Astrocyte (in vitro differentiated cells and primary cell): ENCODE data around the gene AACS. TPM values are rescaled to one million over a fixed set of nuclear protein-coding genes. Genes with fewer than 3 reads are reported as not detected.

Source experiments
- DNase-seq: peaks from one replicate; pipeline ENCODE4 v3.0.0-alpha.2; 2010; ENCODE audit warnings: low read depth
- FAIRE-seq: peaks from 2 replicates; lab custom pipeline; 2011; peaks lifted over from hg19 to GRCh38; lab: Jason Lieb, UNC
- H2AFZ ChIP-seq: 2 replicates; pipeline ENCODE4 v1.6.0; 2012; ENCODE audit warnings: low read depth, low read length, inconsistent platforms
- H3K27ac ChIP-seq: 2 replicates; pipeline ENCODE4 v1.5.1; 2011; ENCODE audit warnings: low read depth, low read length, inconsistent platforms
- H3K27me3 ChIP-seq: 2 replicates; pipeline ENCODE4 v1.6.0; 2011; ENCODE audit warnings: low read length, inconsistent platforms; ENCODE audit not compliant: insufficient read depth
- H3K36me3 ChIP-seq: 2 replicates; pipeline ENCODE4 v1.5.1; 2011; ENCODE audit warnings: low read length, inconsistent platforms; ENCODE audit not compliant: insufficient read depth
- H3K4me1 ChIP-seq: 2 replicates; pipeline ENCODE4 v1.5.1; 2011; ENCODE audit warnings: low read length, inconsistent platforms; ENCODE audit not compliant: insufficient read depth
- H3K4me2 ChIP-seq: 2 replicates; pipeline ENCODE4 v1.6.0; 2012; ENCODE audit warnings: low read length, inconsistent platforms
- H3K4me3 ChIP-seq: 2 replicates; pipeline ENCODE4 v1.5.1; 2011; ENCODE audit warnings: low read depth, mild to moderate bottlenecking, low read length, inconsistent platforms; ENCODE audit not compliant: insufficient read depth
- H3K79me2 ChIP-seq: 2 replicates; pipeline ENCODE4 v1.6.0; 2012; ENCODE audit warnings: mild to moderate bottlenecking, low read length, inconsistent platforms; ENCODE audit not compliant: insufficient read depth
- H3K9ac ChIP-seq: 2 replicates; pipeline ENCODE4 v1.6.0; 2012; ENCODE audit warnings: mild to moderate bottlenecking, low read length, inconsistent platforms
- H3K9me3 ChIP-seq: 2 replicates; pipeline ENCODE4 v1.5.1; 2012; ENCODE audit warnings: low read depth, mild to moderate bottlenecking, low read length, inconsistent platforms; ENCODE audit not compliant: insufficient read depth
- H4K20me1 ChIP-seq: 2 replicates; pipeline ENCODE4 v1.6.0; 2012; ENCODE audit warnings: low read length, inconsistent platforms; ENCODE audit not compliant: insufficient read depth
- H3K27ac Mint-ChIP-seq: one replicate; pipeline ENCODE4 v1.8.0; 2021; ENCODE audit warnings: mild to moderate bottlenecking, mixed read lengths; ENCODE audit not compliant: unreplicated experiment
- H3K27me3 Mint-ChIP-seq: one replicate; pipeline ENCODE4 v1.8.0; 2021; ENCODE audit warnings: low read depth, mixed read lengths; ENCODE audit not compliant: unreplicated experiment
- H3K36me3 Mint-ChIP-seq: one replicate; pipeline ENCODE4 v1.8.0; 2021; ENCODE audit warnings: low read depth, mixed read lengths; ENCODE audit not compliant: unreplicated experiment
- H3K4me1 Mint-ChIP-seq: one replicate; pipeline ENCODE4 v1.8.0; 2021; ENCODE audit warnings: low read depth, mixed read lengths; ENCODE audit not compliant: unreplicated experiment
- H3K4me3 Mint-ChIP-seq: one replicate; pipeline ENCODE4 v1.8.0; 2021; ENCODE audit warnings: mild to moderate bottlenecking, moderate library complexity, mixed read lengths; ENCODE audit not compliant: unreplicated experiment
- H3K9me3 Mint-ChIP-seq: one replicate; pipeline ENCODE4 v1.8.0; 2021; ENCODE audit warnings: mild to moderate bottlenecking, mixed read lengths; ENCODE audit not compliant: unreplicated experiment
- EZH2 ChIP-seq: IDR thresholded peaks from 2 replicates; pipeline ENCODE4 v1.6.1; 2012; ENCODE audit warnings: mild to moderate bottlenecking, low read length, inconsistent platforms; ENCODE audit not compliant: insufficient read depth
- total RNA-seq: library from RNA; stranded (reverse); gene quantifications from 2 replicates; pipeline ENCODE4 v1.2.1, GENCODE V29; 2021
- TF ChIP-seq, protein P1 (sequence below): IDR thresholded peaks from 2 replicates; pipeline ENCODE4 v1.5.1; 2011; ENCODE audit warnings: low read depth, mild to moderate bottlenecking, inconsistent platforms, low read length, moderate library complexity; ENCODE audit not compliant: insufficient read depth

Gene AACS
- total RNA-seq, 1 donor from 2014 or later: 22.5 TPM

DNA sequence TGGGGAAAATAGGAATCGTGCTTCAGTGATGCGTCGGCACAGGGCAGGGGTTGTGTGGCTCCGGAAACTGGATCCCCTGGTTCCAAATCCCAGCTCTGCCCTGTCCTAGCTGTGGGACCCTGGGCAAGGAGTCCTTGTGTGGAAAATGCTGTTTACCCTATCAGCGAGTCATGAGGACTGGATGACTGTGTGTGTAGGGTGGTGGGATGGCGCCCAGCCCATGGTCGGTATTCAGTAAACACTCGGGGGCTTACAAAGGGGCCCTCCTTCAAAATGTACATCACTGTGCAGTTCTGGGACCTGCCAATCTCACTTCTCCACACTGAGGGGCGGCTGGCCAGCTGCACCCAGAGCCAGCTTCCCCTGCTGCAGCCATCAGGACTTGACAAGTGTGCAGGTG, 47.4 kb upstream of the AACS start:
- H3K9me3 ChIP-seq: no peaks in the 10 kb centered on the region
- DNase-seq: no peak
- no peaks in the 10 kb centered on the region for H4K20me1 ChIP-seq
- no peak for FAIRE-seq
- no peaks in the 10 kb centered on the region for H3K4me1 Mint-ChIP-seq
- TF ChIP-seq, protein P1, sequence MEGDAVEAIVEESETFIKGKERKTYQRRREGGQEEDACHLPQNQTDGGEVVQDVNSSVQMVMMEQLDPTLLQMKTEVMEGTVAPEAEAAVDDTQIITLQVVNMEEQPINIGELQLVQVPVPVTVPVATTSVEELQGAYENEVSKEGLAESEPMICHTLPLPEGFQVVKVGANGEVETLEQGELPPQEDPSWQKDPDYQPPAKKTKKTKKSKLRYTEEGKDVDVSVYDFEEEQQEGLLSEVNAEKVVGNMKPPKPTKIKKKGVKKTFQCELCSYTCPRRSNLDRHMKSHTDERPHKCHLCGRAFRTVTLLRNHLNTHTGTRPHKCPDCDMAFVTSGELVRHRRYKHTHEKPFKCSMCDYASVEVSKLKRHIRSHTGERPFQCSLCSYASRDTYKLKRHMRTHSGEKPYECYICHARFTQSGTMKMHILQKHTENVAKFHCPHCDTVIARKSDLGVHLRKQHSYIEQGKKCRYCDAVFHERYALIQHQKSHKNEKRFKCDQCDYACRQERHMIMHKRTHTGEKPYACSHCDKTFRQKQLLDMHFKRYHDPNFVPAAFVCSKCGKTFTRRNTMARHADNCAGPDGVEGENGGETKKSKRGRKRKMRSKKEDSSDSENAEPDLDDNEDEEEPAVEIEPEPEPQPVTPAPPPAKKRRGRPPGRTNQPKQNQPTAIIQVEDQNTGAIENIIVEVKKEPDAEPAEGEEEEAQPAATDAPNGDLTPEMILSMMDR: no peak
- no peak for TF ChIP-seq EZH2
- no peak overlapping the region for H3K4me3 ChIP-seq
- no peak overlapping the region for H3K27ac Mint-ChIP-seq
- no peaks in the 10 kb centered on the region for H3K36me3 ChIP-seq
- no peak overlapping the region for H2AFZ ChIP-seq
- H3K4me1 ChIP-seq: no peaks in the 10 kb centered on the region
- no peak overlapping the region for H3K4me2 ChIP-seq
- no peaks in the 10 kb centered on the region for H3K79me2 ChIP-seq
- no peak overlapping the region for H3K4me3 Mint-ChIP-seq
- no peaks in the 10 kb centered on the region for H3K27me3 ChIP-seq
- H3K27me3 Mint-ChIP-seq: no peaks in the 10 kb centered on the region
- H3K36me3 Mint-ChIP-seq: peaks cover 4% of the 10 kb centered on the region
- H3K9me3 Mint-ChIP-seq: peaks cover 3% of the 10 kb centered on the region
- no peak overlapping the region for H3K27ac ChIP-seq
- no peak overlapping the region for H3K9ac ChIP-seq

DNA sequence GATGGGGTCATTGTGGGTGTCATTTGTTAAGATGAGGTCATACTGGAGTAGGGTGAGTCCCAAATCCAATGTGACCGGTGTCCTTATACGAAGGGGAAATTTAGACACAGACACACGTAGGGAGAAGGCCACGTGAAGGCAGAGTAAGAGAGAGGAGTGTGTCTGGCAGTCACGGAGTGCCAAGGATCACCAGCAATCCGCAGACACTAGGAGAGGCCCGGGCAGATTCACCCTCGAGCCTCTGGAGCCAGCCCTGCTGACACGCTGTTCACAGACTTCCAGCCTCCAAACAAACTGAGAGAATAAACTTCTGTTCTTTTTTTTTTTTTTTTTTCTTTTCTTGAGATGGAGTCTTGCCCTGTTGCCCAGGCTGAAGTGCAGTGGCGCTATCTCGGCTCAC, 46.9 kb upstream of the AACS start:
- no peaks in the 10 kb centered on the region for H3K79me2 ChIP-seq
- no peaks in the 10 kb centered on the region for H3K27me3 Mint-ChIP-seq
- H3K4me2 ChIP-seq: no peak overlapping the region
- H3K9me3 Mint-ChIP-seq: peaks cover 5% of the 10 kb centered on the region
- no peaks in the 10 kb centered on the region for H3K4me1 Mint-ChIP-seq
- H3K27me3 ChIP-seq: no peaks in the 10 kb centered on the region
- no peaks in the 10 kb centered on the region for H3K9me3 ChIP-seq
- H3K4me3 Mint-ChIP-seq: no peak overlapping the region
- H3K36me3 ChIP-seq: no peaks in the 10 kb centered on the region
- H2AFZ ChIP-seq: no peak overlapping the region
- H4K20me1 ChIP-seq: no peaks in the 10 kb centered on the region
- no peak overlapping the region for H3K27ac ChIP-seq
- TF ChIP-seq, protein P1: no peak
- no peak for TF ChIP-seq EZH2
- DNase-seq: no peak
- no peaks in the 10 kb centered on the region for H3K4me1 ChIP-seq
- no peak overlapping the region for H3K9ac ChIP-seq
- H3K27ac Mint-ChIP-seq: no peak overlapping the region
- peaks cover 4% of the 10 kb centered on the region for H3K36me3 Mint-ChIP-seq
- H3K4me3 ChIP-seq: no peak overlapping the region
- FAIRE-seq: no peak

DNA sequence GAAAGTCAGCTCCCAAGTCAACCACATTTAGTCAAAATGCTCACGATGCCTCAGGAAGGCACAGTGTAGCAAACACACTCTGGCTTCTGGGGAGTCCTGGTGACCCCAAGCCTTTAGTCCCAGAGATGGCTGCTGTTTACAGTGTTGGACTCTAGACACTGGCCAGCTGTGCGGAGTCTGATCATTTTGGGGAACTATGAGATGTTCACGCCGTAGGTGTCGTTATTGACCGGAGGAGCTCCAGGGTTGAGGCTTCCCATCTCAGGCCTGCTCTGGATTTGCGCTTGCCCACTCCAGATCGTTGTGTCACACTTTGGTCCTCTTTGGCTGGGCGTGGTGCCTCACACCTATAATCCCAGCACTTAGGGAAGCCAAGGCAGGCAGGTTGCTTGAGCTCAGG, 44.1 kb upstream of the AACS start:
- no peak overlapping the region for H3K4me3 ChIP-seq

More for the DNA sequence above, 44.1 kb upstream of the AACS start:
- TF ChIP-seq, protein P1: no peak
- no peak for TF ChIP-seq EZH2
- Histone ChIP-seq H3K4me1 (no peaks in the 10 kb centered on the region), H3K9ac (no peak overlapping the region), H3K4me2 (no peak overlapping the region), H3K79me2 (no peaks in the 10 kb centered on the region), H3K27ac (no peak overlapping the region), H4K20me1 (no peaks in the 10 kb centered on the region), H2AFZ (no peak overlapping the region), H3K27me3 (no peaks in the 10 kb centered on the region), H3K36me3 (no peaks in the 10 kb centered on the region), H3K9me3 (no peaks in the 10 kb centered on the region)
- Mint-ChIP-seq H3K4me1 (no peaks in the 10 kb centered on the region), H3K4me3 (no peak overlapping the region), H3K27me3 (no peaks in the 10 kb centered on the region), H3K36me3 (peaks cover 1% of the 10 kb centered on the region), H3K9me3 (peaks cover 5% of the 10 kb centered on the region), H3K27ac (no peak overlapping the region)
- DNase-seq: no peak
- no peak for FAIRE-seq
